Measurements from ENCODE around the gene C16orf78. TPM values are rescaled to one million over a fixed set of nuclear protein-coding genes. Genes with fewer than 3 reads are reported as not detected.

Gene C16orf78
- polyA plus RNA-seq, 1 donor (not counting 4 experiments of a cell fraction or from before 2014, with no cell fraction given), result not detected

- dilution Hi-C loops (cut with MboI; ENCODE audit: extremely low pct_ligation_motif_present, low sequenced_read_pairs), result loop anchor here (25.0 kb wide), 1 partner anchor 444 kb away; no protein-coding TSS in a partner anchor
- Histone ChIP-seq H3K9me1 (ENCODE audit: control insufficient read depth, extremely low read depth, insufficient read depth, low read length) (no peaks in the 10 kb centered on the region), H3K36me3 (ENCODE audit: control insufficient read depth in 2 of 2, extremely low read depth in 1 of 2, insufficient read depth in 2 of 2, low read length in 2 of 2) (no peaks in the 10 kb centered on the region), H4K20me1 (ENCODE audit: control insufficient read depth, extremely low read depth, insufficient read depth, low read length) (no peaks in the 10 kb centered on the region), H3K79me2 (ENCODE audit: control insufficient read depth, insufficient read depth, low read length) (no peaks in the 10 kb centered on the region), H3K27me3 (ENCODE audit: control insufficient read depth, extremely low read depth, insufficient read depth, low read length) (peaks cover 5% of the 10 kb centered on the region), H3K9me3 (ENCODE audit: control insufficient read depth, low read depth, low read length) (no peaks in the 10 kb centered on the region), H2AFZ (ENCODE audit: control insufficient read depth, low read length) (no peak overlapping the region), H3K4me3 (ENCODE audit: control insufficient read depth in 2 of 3, extremely low read depth in 1 of 3, insufficient read depth in 2 of 3, low read depth in 1 of 3, low read length in 3 of 3) (no peak overlapping the region), H3K27ac (ENCODE audit: control insufficient read depth, insufficient read depth, low read length) (no peak overlapping the region), H3K4me2 (ENCODE audit: control insufficient read depth, extremely low read depth, insufficient read depth, low read depth, low read length) (no peak overlapping the region), H3K4me1 (ENCODE audit: control insufficient read depth, extremely low read depth, insufficient read depth, low read length) (no peaks in the 10 kb centered on the region), H3K9ac (ENCODE audit: control insufficient read depth, extremely low read depth, insufficient read depth, low read length) (no peak overlapping the region)
- FAIRE-seq, result no peak
- TF ChIP-seq EZH2 (IDR thresholded peaks at IDR 0.05; ENCODE audit: low read length) (no peak), CTCF (optimal IDR thresholded peaks at IDR 0.05 in 1 of 3, IDR thresholded peaks at IDR 0.05 in 1 of 3, conservative IDR thresholded peaks at IDR 0.05 in 1 of 3; ENCODE audit: extremely low read depth in 1 of 3, insufficient read depth in 2 of 3, low read length in 3 of 3) (no peak)
- no peak for DNase-seq (ENCODE audit: low read depth, low spot score)
Observed at GRCh38 chr16:49442805-49443204, 69.2 kb downstream of the C16orf78 start.

- no peak overlapping the region for H3K9ac ChIP-seq (ENCODE audit: control insufficient read depth, extremely low read depth, insufficient read depth, low read length)
- TF ChIP-seq CTCF (optimal IDR thresholded peaks at IDR 0.05 in 1 of 3, IDR thresholded peaks at IDR 0.05 in 1 of 3, conservative IDR thresholded peaks at IDR 0.05 in 1 of 3; ENCODE audit: extremely low read depth in 1 of 3, insufficient read depth in 2 of 3, low read length in 3 of 3) (no peak), EZH2 (IDR thresholded peaks at IDR 0.05; ENCODE audit: low read length) (no peak)
- H3K27me3 ChIP-seq (ENCODE audit: control insufficient read depth, extremely low read depth, insufficient read depth, low read length), result peaks cover 5% of the 10 kb centered on the region
- H4K20me1 ChIP-seq (ENCODE audit: control insufficient read depth, extremely low read depth, insufficient read depth, low read length), result no peaks in the 10 kb centered on the region
- no peaks in the 10 kb centered on the region for H3K36me3 ChIP-seq (ENCODE audit: control insufficient read depth in 2 of 2, extremely low read depth in 1 of 2, insufficient read depth in 2 of 2, low read length in 2 of 2)
- no peak overlapping the region for H3K4me2 ChIP-seq (ENCODE audit: control insufficient read depth, extremely low read depth, insufficient read depth, low read depth, low read length)
- no peak overlapping the region for H3K27ac ChIP-seq (ENCODE audit: control insufficient read depth, insufficient read depth, low read length)
- no peaks in the 10 kb centered on the region for H3K4me1 ChIP-seq (ENCODE audit: control insufficient read depth, extremely low read depth, insufficient read depth, low read length)
- dilution Hi-C loops (cut with MboI; ENCODE audit: extremely low pct_ligation_motif_present, low sequenced_read_pairs), result loop anchor here (25.0 kb wide), 1 partner anchor 444 kb away; no protein-coding TSS in a partner anchor
- H2AFZ ChIP-seq (ENCODE audit: control insufficient read depth, low read length), result no peak overlapping the region
- H3K4me3 ChIP-seq (ENCODE audit: control insufficient read depth in 2 of 3, extremely low read depth in 1 of 3, insufficient read depth in 2 of 3, low read depth in 1 of 3, low read length in 3 of 3), result no peak overlapping the region
- no peak for DNase-seq (ENCODE audit: low read depth, low spot score)
- H3K79me2 ChIP-seq (ENCODE audit: control insufficient read depth, insufficient read depth, low read length), result no peaks in the 10 kb centered on the region
- FAIRE-seq, result no peak
- H3K9me1 ChIP-seq (ENCODE audit: control insufficient read depth, extremely low read depth, insufficient read depth, low read length), result no peaks in the 10 kb centered on the region
- no peaks in the 10 kb centered on the region for H3K9me3 ChIP-seq (ENCODE audit: control insufficient read depth, low read depth, low read length)
Observed at GRCh38 chr16:49443576-49443975, 70.0 kb downstream of the C16orf78 start.

Data from keratinocyte (primary cell).